ENCODE data around the gene CYREN. TPM values are rescaled to one million over a fixed set of nuclear protein-coding genes. Genes with fewer than 3 reads are reported as not detected.
"Not testable (repeated sequence)": the region's sequence is repeated elsewhere in the genome, so short reads cannot be mapped to it uniquely, and the experiment has no call there.

The CYREN gene
- 24.8 TPM for total RNA-seq

- peaks cover 59% of the 10 kb centered on the region for H3K4me1 ChIP-seq (ENCODE audit: insufficient read depth, low read length)
- H3K9me3 ChIP-seq (ENCODE audit: low read depth, low read length): no peaks in the 10 kb centered on the region
- H3K27me3 ChIP-seq (ENCODE audit: insufficient read depth, low read length): no peaks in the 10 kb centered on the region
- H3K4me3 ChIP-seq (ENCODE audit: low read length): peak within 1 kb of the TSS; percentile 85
Observed at GRCh38 chr7:135170274-135170997, at the start of gene CYREN. CYREN (minus strand) TSS chr7:135170707; CDS start chr7:135168922, 1,785 bp downstream.

- Histone ChIP-seq H3K4me1 (ENCODE audit: insufficient read depth, low read length) (no peaks in the 10 kb centered on the region), H3K4me3 (ENCODE audit: low read length) (no peak overlapping the region), H3K9me3 (ENCODE audit: low read depth, low read length) (no peaks in the 10 kb centered on the region), H3K27me3 (ENCODE audit: insufficient read depth, low read length) (no peaks in the 10 kb centered on the region)
Observed at GRCh38 chr7:135217645-135218509, 47.4 kb upstream of the CYREN start.

- H3K27me3 ChIP-seq (ENCODE audit: insufficient read depth, low read length): no peaks in the 10 kb centered on the region
- no peak overlapping the region for H3K4me3 ChIP-seq (ENCODE audit: low read length)
- no peaks in the 10 kb centered on the region for H3K9me3 ChIP-seq (ENCODE audit: low read depth, low read length)
- H3K4me1 ChIP-seq (ENCODE audit: insufficient read depth, low read length): peaks cover 8% of the 10 kb centered on the region
Observed at GRCh38 chr7:135215698-135216097, 45.2 kb upstream of the CYREN start.

GRCh38 chr7:135215180-135215579, 44.7 kb upstream of the CYREN start:
- no peaks in the 10 kb centered on the region for H3K9me3 ChIP-seq (ENCODE audit: low read depth, low read length)
- no peak overlapping the region for H3K4me3 ChIP-seq (ENCODE audit: low read length)
- no peaks in the 10 kb centered on the region for H3K27me3 ChIP-seq (ENCODE audit: insufficient read depth, low read length)
- H3K4me1 ChIP-seq (ENCODE audit: insufficient read depth, low read length): peaks cover 13% of the 10 kb centered on the region

GRCh38 chr7:135213831-135214230, 43.3 kb upstream of the CYREN start:
- Histone ChIP-seq H3K4me3 (ENCODE audit: low read length) (no peak overlapping the region), H3K27me3 (ENCODE audit: insufficient read depth, low read length) (no peaks in the 10 kb centered on the region), H3K4me1 (ENCODE audit: insufficient read depth, low read length) (peaks cover 26% of the 10 kb centered on the region), H3K9me3 (ENCODE audit: low read depth, low read length) (no peaks in the 10 kb centered on the region)

GRCh38 chr7:135211946-135212685, 41.6 kb upstream of the CYREN start:
- Histone ChIP-seq H3K4me3 (ENCODE audit: low read length) (peak overlapping the region; percentile 86), H3K4me1 (ENCODE audit: insufficient read depth, low read length) (peaks cover 43% of the 10 kb centered on the region)
- H3K9me3 ChIP-seq (ENCODE audit: low read depth, low read length); H3K27me3 ChIP-seq (ENCODE audit: insufficient read depth, low read length): not testable (repeated sequence)

GRCh38 chr7:135211179-135211945, 40.9 kb upstream of the CYREN start, which contains the start of gene WDR91:
WDR91 (minus strand) TSS chr7:135211526; CDS start chr7:135211502, 24 bp downstream.
- Histone ChIP-seq H3K4me3 (ENCODE audit: low read length) (peak within 1 kb of the TSS; percentile 86), H3K27me3 (ENCODE audit: insufficient read depth, low read length) (no peaks in the 10 kb centered on the region), H3K4me1 (ENCODE audit: insufficient read depth, low read length) (peaks cover 48% of the 10 kb centered on the region), H3K9me3 (ENCODE audit: low read depth, low read length) (no peaks in the 10 kb centered on the region)

- H3K4me3 ChIP-seq (ENCODE audit: low read length): peak overlapping the region; percentile 86
- no peaks in the 10 kb centered on the region for H3K27me3 ChIP-seq (ENCODE audit: insufficient read depth, low read length)
- peaks cover 48% of the 10 kb centered on the region for H3K4me1 ChIP-seq (ENCODE audit: insufficient read depth, low read length)
- H3K9me3 ChIP-seq (ENCODE audit: low read depth, low read length): no peaks in the 10 kb centered on the region
Observed at GRCh38 chr7:135210888-135211178, 40.3 kb upstream of the CYREN start.

GRCh38 chr7:135209225-135209834, 38.8 kb upstream of the CYREN start:
- no peak overlapping the region for H3K4me3 ChIP-seq (ENCODE audit: low read length)
- H3K27me3 ChIP-seq (ENCODE audit: insufficient read depth, low read length): no peaks in the 10 kb centered on the region
- H3K4me1 ChIP-seq (ENCODE audit: insufficient read depth, low read length): peaks cover 48% of the 10 kb centered on the region
- H3K9me3 ChIP-seq (ENCODE audit: low read depth, low read length): no peaks in the 10 kb centered on the region

GRCh38 chr7:135208102-135208793, 37.7 kb upstream of the CYREN start:
- Histone ChIP-seq H3K4me3 (ENCODE audit: low read length) (no peak overlapping the region), H3K27me3 (ENCODE audit: insufficient read depth, low read length) (no peaks in the 10 kb centered on the region), H3K4me1 (ENCODE audit: insufficient read depth, low read length) (peaks cover 48% of the 10 kb centered on the region), H3K9me3 (ENCODE audit: low read depth, low read length) (no peaks in the 10 kb centered on the region)

- H3K4me1 ChIP-seq (ENCODE audit: insufficient read depth, low read length): peaks cover 48% of the 10 kb centered on the region
- no peaks in the 10 kb centered on the region for H3K27me3 ChIP-seq (ENCODE audit: insufficient read depth, low read length)
- H3K9me3 ChIP-seq (ENCODE audit: low read depth, low read length): no peaks in the 10 kb centered on the region
- no peak overlapping the region for H3K4me3 ChIP-seq (ENCODE audit: low read length)
Observed at GRCh38 chr7:135207406-135208101, 37.0 kb upstream of the CYREN start.

GRCh38 chr7:135206941-135207391, 36.5 kb upstream of the CYREN start:
- Histone ChIP-seq H3K4me3 (ENCODE audit: low read length) (no peak overlapping the region), H3K27me3 (ENCODE audit: insufficient read depth, low read length) (no peaks in the 10 kb centered on the region), H3K4me1 (ENCODE audit: insufficient read depth, low read length) (peaks cover 47% of the 10 kb centered on the region), H3K9me3 (ENCODE audit: low read depth, low read length) (no peaks in the 10 kb centered on the region)

GRCh38 chr7:135205850-135206249, 35.3 kb upstream of the CYREN start:
- Histone ChIP-seq H3K4me1 (ENCODE audit: insufficient read depth, low read length) (peaks cover 42% of the 10 kb centered on the region), H3K9me3 (ENCODE audit: low read depth, low read length) (no peaks in the 10 kb centered on the region), H3K4me3 (ENCODE audit: low read length) (no peak overlapping the region)

More at GRCh38 chr7:135205850-135206249, 35.3 kb upstream of the CYREN start:
- H3K27me3 ChIP-seq (ENCODE audit: insufficient read depth, low read length): no peaks in the 10 kb centered on the region
